H9 (cell line): ENCODE data around the gene MAP1LC3B. TPM values are rescaled to one million over a fixed set of nuclear protein-coding genes. Genes with fewer than 3 reads are reported as not detected.

Source experiments
- DNase-seq: peaks from one replicate; pipeline ENCODE4 v3.0.0-alpha.2; 2017
- H2AFZ ChIP-seq: one replicate; pipeline ENCODE4 v1.6.1; 2013; ENCODE audit warnings: mild to moderate bottlenecking, low read length, control low read depth, moderate library complexity
- H2AK5ac ChIP-seq: 2 replicates; pipeline ENCODE4 v1.6.1; 2013; ENCODE audit warnings: low read length, control low read depth, mixed read lengths; ENCODE audit not compliant: insufficient read length
- H2BK120ac ChIP-seq: one replicate; pipeline ENCODE4 v1.6.1; 2013; ENCODE audit warnings: low read depth, mild to moderate bottlenecking, low read length, control low read depth, inconsistent platforms; ENCODE audit not compliant: poor library complexity, severe bottlenecking
- H2BK12ac ChIP-seq: 2 replicates; pipeline ENCODE4 v1.6.1; 2013; ENCODE audit warnings: low read length, control low read depth, mixed read lengths, low read depth; ENCODE audit not compliant: insufficient read length
- H2BK15ac ChIP-seq: 2 replicates; pipeline ENCODE4 v1.6.1; 2013; ENCODE audit warnings: low read depth, low read length, control low read depth
- H2BK20ac ChIP-seq: one replicate; pipeline ENCODE4 v1.6.1; 2013; ENCODE audit warnings: low read depth, mild to moderate bottlenecking, low read length, control low read depth, inconsistent platforms; ENCODE audit not compliant: poor library complexity, severe bottlenecking
- H2BK5ac ChIP-seq: 2 replicates; pipeline ENCODE4 v1.6.1; 2013; ENCODE audit warnings: low read length, control low read depth, mixed read lengths; ENCODE audit not compliant: insufficient read length
- H3K14ac ChIP-seq: 2 replicates; pipeline ENCODE4 v1.6.1; 2013; ENCODE audit warnings: low read length, control low read depth; ENCODE audit not compliant: insufficient read depth
- H3K18ac ChIP-seq: 2 replicates; pipeline ENCODE4 v1.6.1; 2013; ENCODE audit warnings: low read depth, mild to moderate bottlenecking, mixed read lengths, low read length, control low read depth; ENCODE audit not compliant: insufficient read length
- H3K23ac ChIP-seq: 2 replicates; pipeline ENCODE4 v1.6.1; 2013; ENCODE audit warnings: low read length, control low read depth, mixed read lengths, low read depth; ENCODE audit not compliant: insufficient read length
- H3K23me2 ChIP-seq: 2 replicates; pipeline ENCODE4 v1.6.1; 2013; ENCODE audit warnings: low read depth, mild to moderate bottlenecking, mixed read lengths, low read length, control low read depth; ENCODE audit not compliant: insufficient read length, poor library complexity, severe bottlenecking
- H3K27ac ChIP-seq: 2 replicates; pipeline ENCODE4 v1.5.1; 2013; ENCODE audit warnings: low read length, control low read depth, mixed read lengths, low read depth; ENCODE audit not compliant: insufficient read length
- H3K27me3 ChIP-seq: 2 replicates; pipeline ENCODE4 v1.6.1; 2013; ENCODE audit warnings: low read length, control low read depth, inconsistent platforms; ENCODE audit not compliant: insufficient read depth
- H3K4ac ChIP-seq: 2 replicates; pipeline ENCODE4 v1.6.1; 2013; ENCODE audit warnings: low read depth, mild to moderate bottlenecking, control low read depth, inconsistent platforms, low read length, moderate library complexity
- H3K4me1 ChIP-seq: 2 replicates; pipeline ENCODE4 v1.6.1; 2013; ENCODE audit warnings: low read length, control low read depth, inconsistent platforms; ENCODE audit not compliant: insufficient read depth
- H3K4me2 ChIP-seq: 2 replicates; pipeline ENCODE4 v1.6.1; 2013; ENCODE audit warnings: low read length, control low read depth, mixed read lengths; ENCODE audit not compliant: insufficient read length, insufficient read depth
- H3K56ac ChIP-seq: 2 replicates; pipeline ENCODE4 v1.6.1; 2013; ENCODE audit warnings: low read depth, mild to moderate bottlenecking, mixed read lengths, low read length, control low read depth; ENCODE audit not compliant: insufficient read length
- H3K79me1 ChIP-seq: 2 replicates; pipeline ENCODE4 v1.6.1; 2013; ENCODE audit warnings: low read depth, mild to moderate bottlenecking, moderate library complexity, low read length, control low read depth, inconsistent platforms; ENCODE audit not compliant: insufficient read depth, poor library complexity, severe bottlenecking
- H3K79me2 ChIP-seq: 2 replicates; pipeline ENCODE4 v1.6.1; 2013; ENCODE audit warnings: low read length, control low read depth, inconsistent platforms; ENCODE audit not compliant: insufficient read depth
- H3K9ac ChIP-seq: 2 replicates; pipeline ENCODE4 v1.6.1; 2013; ENCODE audit warnings: low read length, control low read depth, mixed read lengths; ENCODE audit not compliant: insufficient read length; ENCODE audit errors: extremely low read depth
- H3K9me3 ChIP-seq: one replicate; pipeline ENCODE4 v1.6.1; 2013; ENCODE audit warnings: low read depth, low read length, inconsistent platforms; ENCODE audit not compliant: control insufficient read depth
- H3T11ph ChIP-seq: one replicate; pipeline ENCODE4 v1.6.1; 2013; ENCODE audit warnings: mild to moderate bottlenecking, low read length, control low read depth, inconsistent platforms
- H4K20me1 ChIP-seq: one replicate; pipeline ENCODE4 v1.6.1; 2013; ENCODE audit not compliant: control insufficient read depth, insufficient read length, insufficient read depth
- H4K5ac ChIP-seq: 2 replicates; pipeline ENCODE4 v1.6.1; 2013; ENCODE audit warnings: low read depth, mild to moderate bottlenecking, mixed read lengths, low read length, control low read depth; ENCODE audit not compliant: insufficient read length
- H4K8ac ChIP-seq: replicated peaks from 2 replicates; pipeline ENCODE4 v1.6.1; 2013; ENCODE audit warnings: low read length, control low read depth, mixed read lengths, low read depth; ENCODE audit not compliant: insufficient read length
- H4K91ac ChIP-seq: 2 replicates; pipeline ENCODE4 v1.6.1; 2013; ENCODE audit warnings: low read depth, mild to moderate bottlenecking, moderate library complexity, mixed read lengths, low read length, control low read depth; ENCODE audit not compliant: insufficient read length
- H3K27ac Mint-ChIP-seq, 3 experiments: 2 replicates in 2 of 3; 3 replicates in 1 of 3; pipeline ENCODE4 v1.8.0; 2020 to 2021; ENCODE audit warnings: mixed read lengths in 3 of 3, mild to moderate bottlenecking in 1 of 3, moderate library complexity in 1 of 3
- H3K27me3 Mint-ChIP-seq: 2 replicates; pipeline ENCODE4 v1.8.0; 2021; ENCODE audit warnings: low read depth, mild to moderate bottlenecking, moderate library complexity, mixed read lengths
- H3K36me3 Mint-ChIP-seq, 3 experiments: 2 replicates in 2 of 3; 3 replicates in 1 of 3; pipeline ENCODE4 v1.8.0; 2020 to 2021; ENCODE audit warnings: low read depth in 3 of 3, mixed read lengths in 3 of 3; ENCODE audit not compliant: insufficient read depth in 1 of 3
- H3K4me1 Mint-ChIP-seq, 2 experiments: 2 replicates each; pipeline ENCODE4 v1.8.0; 2020; ENCODE audit warnings: mixed read lengths in 2 of 2
- H3K4me3 Mint-ChIP-seq, 2 experiments: 2 replicates in 1 of 2; 3 replicates in 1 of 2; pipeline ENCODE4 v1.8.0; 2020 to 2021; ENCODE audit warnings: mild to moderate bottlenecking in 2 of 2, mixed read lengths in 2 of 2, moderate library complexity in 1 of 2
- H3K9me3 Mint-ChIP-seq, 2 experiments: 2 replicates in 1 of 2; 3 replicates in 1 of 2; pipeline ENCODE4 v1.8.0; 2020; ENCODE audit warnings: mild to moderate bottlenecking in 2 of 2, mixed read lengths in 2 of 2, moderate library complexity in 1 of 2
- WGBS: extraction: QIAGEN DNeasy Blood & Tissue Kit; methylation state at CpG from one replicate; pipeline ENCODE4 v1.1.7; 2013; ENCODE audit warnings: missing lambda C conversion rate, low lambda C conversion rate, mixed read lengths; ENCODE audit not compliant: insufficient read length; ENCODE audit errors: extremely low coverage; 5-methylcytosine and 5-hydroxymethylcytosine counted together
- total RNA-seq: library from RNA; stranded (reverse); gene quantifications from 2 replicates; pipeline ENCODE4 v1.2.1, GENCODE V29; 2021
- TF ChIP-seq, protein P1 (sequence below): fragments of 200-600 bp; sonication (generic); conservative IDR thresholded peaks from 3 replicates; pipeline ENCODE4 v1.8.0; 2021; ENCODE audit warnings: antibody characterized with exemption, mild to moderate bottlenecking

The MAP1LC3B gene
- total RNA-seq, 1 experiment from 2014 or later: 47.1 TPM

DNA sequence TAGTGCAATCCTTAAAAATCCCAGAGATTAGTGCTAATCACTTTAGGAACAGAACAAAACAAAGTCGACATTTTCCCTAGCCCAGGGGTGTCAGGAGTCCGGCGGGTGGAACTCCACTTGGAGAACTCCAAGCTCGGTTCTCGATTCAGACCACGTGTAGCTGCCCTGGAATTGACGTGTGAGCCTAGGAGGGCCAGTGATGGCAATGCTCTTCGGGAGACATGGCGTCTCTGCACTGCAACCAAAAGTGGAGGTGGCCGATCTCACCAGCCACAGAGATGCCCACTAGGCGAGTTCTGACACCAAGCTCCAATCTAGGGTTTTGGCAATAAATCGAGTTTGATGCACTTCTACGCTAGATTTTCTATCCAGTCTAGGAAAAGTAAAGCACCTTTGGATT lies 17.6 kb downstream of the MAP1LC3B start:
- Histone ChIP-seq H2BK15ac (no peak overlapping the region), H3K56ac (no peak overlapping the region), H3K4ac (no peak overlapping the region), H3K27ac (no peak overlapping the region), H4K5ac (no peak overlapping the region), H3K79me2 (no peaks in the 10 kb centered on the region), H3K9ac (no peak overlapping the region), H2BK120ac (no peak overlapping the region), H3K23me2 (no peaks in the 10 kb centered on the region), H2BK12ac (no peak overlapping the region), H4K8ac (no peak overlapping the region), H2BK20ac (no peak overlapping the region), H2AK5ac (no peak overlapping the region), H3K4me1 (no peaks in the 10 kb centered on the region), H3K79me1 (no peaks in the 10 kb centered on the region), H2BK5ac (no peak overlapping the region), H3K27me3 (no peaks in the 10 kb centered on the region), H3K23ac (no peak overlapping the region), H4K91ac (no peak overlapping the region), H3K18ac (no peak overlapping the region), H4K20me1 (no peaks in the 10 kb centered on the region), H3T11ph (no peak overlapping the region), H3K4me2 (no peak overlapping the region), H3K9me3 (no peaks in the 10 kb centered on the region), H2AFZ (no peak overlapping the region), H3K14ac (no peak overlapping the region)
- TF ChIP-seq, protein P1, sequence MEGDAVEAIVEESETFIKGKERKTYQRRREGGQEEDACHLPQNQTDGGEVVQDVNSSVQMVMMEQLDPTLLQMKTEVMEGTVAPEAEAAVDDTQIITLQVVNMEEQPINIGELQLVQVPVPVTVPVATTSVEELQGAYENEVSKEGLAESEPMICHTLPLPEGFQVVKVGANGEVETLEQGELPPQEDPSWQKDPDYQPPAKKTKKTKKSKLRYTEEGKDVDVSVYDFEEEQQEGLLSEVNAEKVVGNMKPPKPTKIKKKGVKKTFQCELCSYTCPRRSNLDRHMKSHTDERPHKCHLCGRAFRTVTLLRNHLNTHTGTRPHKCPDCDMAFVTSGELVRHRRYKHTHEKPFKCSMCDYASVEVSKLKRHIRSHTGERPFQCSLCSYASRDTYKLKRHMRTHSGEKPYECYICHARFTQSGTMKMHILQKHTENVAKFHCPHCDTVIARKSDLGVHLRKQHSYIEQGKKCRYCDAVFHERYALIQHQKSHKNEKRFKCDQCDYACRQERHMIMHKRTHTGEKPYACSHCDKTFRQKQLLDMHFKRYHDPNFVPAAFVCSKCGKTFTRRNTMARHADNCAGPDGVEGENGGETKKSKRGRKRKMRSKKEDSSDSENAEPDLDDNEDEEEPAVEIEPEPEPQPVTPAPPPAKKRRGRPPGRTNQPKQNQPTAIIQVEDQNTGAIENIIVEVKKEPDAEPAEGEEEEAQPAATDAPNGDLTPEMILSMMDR: no peak
- no peaks in the 10 kb centered on the region for H3K9me3 Mint-ChIP-seq
- no peak overlapping the region for H3K27ac Mint-ChIP-seq
- no peak for DNase-seq
- no CpG with 5 or more reads among the region's 13 CpGs for WGBS
- no peak overlapping the region for H3K4me3 Mint-ChIP-seq
- H3K27me3 Mint-ChIP-seq: no peaks in the 10 kb centered on the region
- H3K4me1 Mint-ChIP-seq: no peaks in the 10 kb centered on the region; a peak in 1 of 4 replicates
- H3K36me3 Mint-ChIP-seq: peaks cover 31 to 73% (median 72%) of the 10 kb centered on the region in 3 experiments; a peak in 6 of 7 replicates
